ENCODE results near the gene PDGFB. TPM values are rescaled to one million over a fixed set of nuclear protein-coding genes. Genes with fewer than 3 reads are reported as not detected.

PDGFB gene
- total and polyA plus RNA-seq, 2 experiments from 2014 or later, result 2.2 to 8.0 TPM

GRCh38 chr22:39227542-39228272, 17.1 kb downstream of the PDGFB start (continued):
- TF ChIP-seq REST (IDR thresholded peaks at IDR 0.05; ENCODE audit: unreplicated experiment), result no peak
- no peak for TF ChIP-seq ZNF114 (CRISPR knock-in tag; IDR thresholded peaks at IDR 0.05)
- no peak for TF ChIP-seq CREB1 (CRISPR knock-in tag; IDR thresholded peaks at IDR 0.05; ENCODE audit: low read depth)

GRCh38 chr22:39226353-39226752, 18.4 kb downstream of the PDGFB start:
- H3K36me3 ChIP-seq (ENCODE audit: insufficient read depth), result no peaks in the 10 kb centered on the region
- peaks cover 16% of the 10 kb centered on the region for H3K27me3 Mint-ChIP-seq (ENCODE audit: insufficient read depth, low read depth, poor library complexity)
- no peaks in the 10 kb centered on the region for H3K9me2 ChIP-seq (ENCODE audit: insufficient read depth)
- H3K4me1 ChIP-seq (ENCODE audit: insufficient read depth), result peaks cover 20% of the 10 kb centered on the region
- H3K4me2 ChIP-seq, result no peak overlapping the region
- H2AFZ ChIP-seq, result no peak overlapping the region
- H3F3A ChIP-seq (replicated peaks; ENCODE audit: low read depth), result peaks cover 14% of the 10 kb centered on the region
- H3K4me3 ChIP-seq, result no peak overlapping the region
- peaks cover 23% of the 10 kb centered on the region for H3K4me1 Mint-ChIP-seq
- peaks cover 3% of the 10 kb centered on the region; the same call in 2 of the 3 replicates for H3K9me3 Mint-ChIP-seq
- peaks cover 5% of the 10 kb centered on the region; the same call in 1 of the 2 replicates for H3K27me3 ChIP-seq (ENCODE audit: insufficient read depth)
- TF ChIP-seq JUNB (IDR thresholded peaks at IDR 0.05; ENCODE audit: unreplicated experiment) (no peak), ZNF331 (CRISPR knock-in tag; IDR thresholded peaks at IDR 0.05; ENCODE audit: low read depth) (peak; percentile 72)
- TF ChIP-seq, protein P1, sequence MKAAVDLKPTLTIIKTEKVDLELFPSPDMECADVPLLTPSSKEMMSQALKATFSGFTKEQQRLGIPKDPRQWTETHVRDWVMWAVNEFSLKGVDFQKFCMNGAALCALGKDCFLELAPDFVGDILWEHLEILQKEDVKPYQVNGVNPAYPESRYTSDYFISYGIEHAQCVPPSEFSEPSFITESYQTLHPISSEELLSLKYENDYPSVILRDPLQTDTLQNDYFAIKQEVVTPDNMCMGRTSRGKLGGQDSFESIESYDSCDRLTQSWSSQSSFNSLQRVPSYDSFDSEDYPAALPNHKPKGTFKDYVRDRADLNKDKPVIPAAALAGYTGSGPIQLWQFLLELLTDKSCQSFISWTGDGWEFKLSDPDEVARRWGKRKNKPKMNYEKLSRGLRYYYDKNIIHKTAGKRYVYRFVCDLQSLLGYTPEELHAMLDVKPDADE (IDR thresholded peaks at IDR 0.05), result no peak
- DNase-seq (ENCODE audit: low spot score), result no peak
- H3K27ac Mint-ChIP-seq, result no peak overlapping the region
- no peak for ATAC-seq
- no peak overlapping the region for H3K27ac ChIP-seq (ENCODE audit: low read depth)
- H4K20me1 ChIP-seq (replicated peaks; ENCODE audit: insufficient read depth), result no peaks in the 10 kb centered on the region
- H3K36me3 Mint-ChIP-seq (ENCODE audit: low read depth), result peaks cover 42% of the 10 kb centered on the region
- H3K79me2 ChIP-seq (replicated peaks; ENCODE audit: insufficient read depth), result no peaks in the 10 kb centered on the region
- H3K4me3 Mint-ChIP-seq, result no peak overlapping the region

DNA sequence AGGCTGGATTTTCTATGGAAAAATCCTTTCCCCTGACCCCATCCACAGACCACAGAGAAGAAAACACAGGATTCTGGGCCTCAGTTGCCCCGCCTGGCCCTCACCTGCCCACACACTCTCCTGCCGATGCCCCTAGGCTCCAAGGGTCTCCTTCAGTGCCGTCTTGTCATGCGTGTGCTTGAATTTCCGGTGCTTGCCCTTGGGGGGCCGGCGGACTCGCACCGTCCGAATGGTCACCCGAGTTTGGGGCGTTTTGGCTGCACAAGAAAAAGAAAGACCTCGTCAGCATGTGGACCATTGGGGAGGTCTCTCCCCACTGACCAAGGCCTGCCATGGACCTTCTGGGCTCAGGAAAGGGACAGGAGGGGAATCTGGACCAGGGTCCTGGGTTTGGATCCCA, 19.2 kb downstream of the PDGFB start:
- ATAC-seq (no peak), DNase-seq (ENCODE audit: low spot score) (no peak)
- H3K79me2 ChIP-seq (replicated peaks; ENCODE audit: insufficient read depth), result no peaks in the 10 kb centered on the region
- Mint-ChIP-seq H3K36me3 (ENCODE audit: low read depth) (peaks cover 42% of the 10 kb centered on the region), H3K27ac (no peak overlapping the region), H3K4me1 (peaks cover 16% of the 10 kb centered on the region), H3K4me3 (no peak overlapping the region), H3K9me3 (peaks cover 3% of the 10 kb centered on the region; the same call in 2 of the 3 replicates), H3K27me3 (ENCODE audit: insufficient read depth, low read depth, poor library complexity) (peaks cover 12% of the 10 kb centered on the region)
- no peaks in the 10 kb centered on the region for H3K36me3 ChIP-seq (ENCODE audit: insufficient read depth)
- peaks cover 8% of the 10 kb centered on the region for H3F3A ChIP-seq (replicated peaks; ENCODE audit: low read depth)
- H3K4me2 ChIP-seq, result no peak overlapping the region
- H3K4me1 ChIP-seq (ENCODE audit: insufficient read depth), result peaks cover 13% of the 10 kb centered on the region
- no peaks in the 10 kb centered on the region; the same call in 1 of the 2 replicates for H3K27me3 ChIP-seq (ENCODE audit: insufficient read depth)
- no peak overlapping the region for H3K27ac ChIP-seq (ENCODE audit: low read depth)
- no peaks in the 10 kb centered on the region for H4K20me1 ChIP-seq (replicated peaks; ENCODE audit: insufficient read depth)
- no peaks in the 10 kb centered on the region for H3K9me2 ChIP-seq (ENCODE audit: insufficient read depth)
- H3K4me3 ChIP-seq, result no peak overlapping the region
- no peak overlapping the region for H2AFZ ChIP-seq
- TF ChIP-seq EZH2phosphoT487 (IDR thresholded peaks at IDR 0.05; ENCODE audit: unreplicated experiment) (no peak), CTCF (conservative IDR thresholded peaks at IDR 0.05; ENCODE audit: low read depth in 2 of 2) (no peak), STAT1 (IDR thresholded peaks at IDR 0.05; ENCODE audit: unreplicated experiment) (no peak), CREB1 (CRISPR knock-in tag; IDR thresholded peaks at IDR 0.05; ENCODE audit: low read depth) (no peak), ZNF331 (CRISPR knock-in tag; IDR thresholded peaks at IDR 0.05; ENCODE audit: low read depth) (no peak)

All from GM23338 (cell line).